NCI-H774 (cell line): ENCODE data around the gene BAG5.
"Not testable (repeated sequence)": the region's sequence is repeated elsewhere in the genome, so short reads cannot be mapped to it uniquely, and the experiment has no call there.

Experiments
- DNase-seq: peaks from one replicate; lab custom pipeline; 2025; lab: John Stamatoyannopoulos, UW

BAG5 gene

GRCh38 chr14:103534576-103535061 lies 27.8 kb downstream of the BAG5 start:
- DNase-seq: no peak

- DNase-seq: no peak
Measured at GRCh38 chr14:103533999-103534575, 28.4 kb downstream of the BAG5 start.

- no peak for DNase-seq
Measured at GRCh38 chr14:103533137-103533998, 29.1 kb downstream of the BAG5 start.

- DNase-seq: no peak
Measured at GRCh38 chr14:103532216-103533136, 30.0 kb downstream of the BAG5 start.

- DNase-seq: no peak
Measured at GRCh38 chr14:103531421-103532215, 30.8 kb downstream of the BAG5 start.

- no peak for DNase-seq
Measured at GRCh38 chr14:103530831-103531230, 31.6 kb downstream of the BAG5 start.

- DNase-seq: no peak
Measured at GRCh38 chr14:103530390-103530789, 32.1 kb downstream of the BAG5 start.

GRCh38 chr14:103529383-103530365 lies 32.8 kb downstream of the BAG5 start:
- no peak for DNase-seq

- DNase-seq: peak; percentile 92
Measured at GRCh38 chr14:103528587-103529382, 33.7 kb downstream of the BAG5 start, which contains the start of gene TRMT61A. TRMT61A (plus strand) TSS chr14:103529196; CDS start chr14:103529979, 783 bp downstream.

GRCh38 chr14:103528146-103528586 lies 34.3 kb downstream of the BAG5 start:
- DNase-seq: no peak

GRCh38 chr14:103527408-103528145 lies 34.9 kb downstream of the BAG5 start:
- DNase-seq: no peak

GRCh38 chr14:103526914-103527248 lies 35.6 kb downstream of the BAG5 start:
- DNase-seq: no peak

GRCh38 chr14:103526247-103526913 lies 36.1 kb downstream of the BAG5 start:
- DNase-seq: no peak

GRCh38 chr14:103525430-103526246 lies 36.8 kb downstream of the BAG5 start:
- not testable (repeated sequence) for DNase-seq

GRCh38 chr14:103524002-103524935 lies 38.2 kb downstream of the BAG5 start:
- no peak for DNase-seq

GRCh38 chr14:103523575-103523954 lies 38.9 kb downstream of the BAG5 start:
- no peak for DNase-seq
